Body of pancreas (tissue), 4 donors: ENCODE results near the gene MYO15B.

Experiments used
- CTCF ChIP-seq, 7 experiments: fragments of 450-650 bp in 4 of 7; fragments of 200-600 bp in 3 of 7; sonication (generic) in 3 of 7; IDR thresholded peaks; one replicate each; pipeline ENCODE4 v1.5.1; 2016 to 2019; ENCODE audit warnings: antibody characterized with exemption in 7 of 7
- POLR2A ChIP-seq, 3 donors: fragments of 450-650 bp; IDR thresholded peaks; one replicate each; pipeline ENCODE4 v1.6.1; 2016; ENCODE audit warnings: antibody characterized with exemption in 3 of 3, mild to moderate bottlenecking in 2 of 3

DNA sequence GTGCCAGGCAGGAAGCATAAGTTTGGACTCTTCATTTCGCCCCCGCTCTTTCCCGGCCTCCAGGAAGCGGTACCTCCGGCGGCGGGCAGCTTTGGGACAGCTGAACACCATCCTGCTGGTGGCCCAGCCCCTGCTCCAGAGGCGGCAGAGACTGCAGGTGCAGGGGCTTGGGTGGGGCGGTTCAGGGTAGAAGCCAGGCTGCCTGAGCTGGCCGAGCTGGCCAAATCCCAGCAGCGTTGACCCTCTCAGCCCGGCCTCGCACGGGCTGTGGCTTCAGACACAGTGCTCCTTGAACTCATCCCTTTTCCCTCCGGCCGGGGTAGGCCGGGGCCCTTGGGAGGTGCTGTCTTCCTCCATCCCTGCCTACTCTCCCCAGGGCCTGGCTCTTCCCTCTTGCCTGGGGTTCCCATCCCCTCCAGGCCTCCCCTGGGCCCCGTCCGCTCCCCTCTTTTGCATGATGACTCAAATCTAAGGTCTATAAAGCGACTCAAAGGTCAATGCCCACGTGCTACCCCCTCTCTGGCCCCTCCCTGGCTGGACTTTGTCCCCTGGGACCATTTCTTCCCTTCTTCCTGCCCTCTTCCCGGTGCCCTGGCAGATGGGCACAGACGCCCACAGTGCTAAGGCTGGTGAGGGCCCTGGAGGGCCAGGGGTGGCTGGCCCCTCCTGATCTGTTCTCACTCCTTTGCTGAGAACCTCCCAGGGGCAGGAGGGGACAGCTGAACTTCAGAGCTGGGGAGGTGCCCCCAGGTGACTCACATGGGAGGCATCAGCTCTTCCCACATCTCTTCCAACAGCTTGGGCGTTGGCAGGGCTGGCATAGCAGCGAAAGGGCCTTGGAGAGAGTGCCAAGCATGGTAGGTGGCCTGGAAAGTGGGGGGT, 22.7 kb downstream of the MYO15B start:
- TF ChIP-seq POLR2A (IDR thresholded peaks at IDR 0.05) (no peak), CTCF (IDR thresholded peaks at IDR 0.05) (no peak)
